Right renal cortex interstitium (tissue), 3 donors: ENCODE results near the gene GPR137. TPM values are rescaled to one million over a fixed set of nuclear protein-coding genes. Genes with fewer than 3 reads are reported as not detected.

Experiments used
- DNase-seq, 3 donors: peaks; one replicate each; pipeline ENCODE4 v3.0.0-alpha.2; 2013; ENCODE audit warnings: low read depth in 3 of 3, low spot score in 2 of 3
- polyA plus RNA-seq, 3 donors: library from polyadenylated mRNA; unstranded; fragments of 120-200 nt; gene quantifications; one replicate each; pipeline ENCODE4 v1.2.1, GENCODE V29; 2013; ENCODE audit not compliant: insufficient read length in 3 of 3

The GPR137 gene
- polyA plus RNA-seq, 3 donors = 20.4 to 29.6 (median 26.5) TPM

DNA sequence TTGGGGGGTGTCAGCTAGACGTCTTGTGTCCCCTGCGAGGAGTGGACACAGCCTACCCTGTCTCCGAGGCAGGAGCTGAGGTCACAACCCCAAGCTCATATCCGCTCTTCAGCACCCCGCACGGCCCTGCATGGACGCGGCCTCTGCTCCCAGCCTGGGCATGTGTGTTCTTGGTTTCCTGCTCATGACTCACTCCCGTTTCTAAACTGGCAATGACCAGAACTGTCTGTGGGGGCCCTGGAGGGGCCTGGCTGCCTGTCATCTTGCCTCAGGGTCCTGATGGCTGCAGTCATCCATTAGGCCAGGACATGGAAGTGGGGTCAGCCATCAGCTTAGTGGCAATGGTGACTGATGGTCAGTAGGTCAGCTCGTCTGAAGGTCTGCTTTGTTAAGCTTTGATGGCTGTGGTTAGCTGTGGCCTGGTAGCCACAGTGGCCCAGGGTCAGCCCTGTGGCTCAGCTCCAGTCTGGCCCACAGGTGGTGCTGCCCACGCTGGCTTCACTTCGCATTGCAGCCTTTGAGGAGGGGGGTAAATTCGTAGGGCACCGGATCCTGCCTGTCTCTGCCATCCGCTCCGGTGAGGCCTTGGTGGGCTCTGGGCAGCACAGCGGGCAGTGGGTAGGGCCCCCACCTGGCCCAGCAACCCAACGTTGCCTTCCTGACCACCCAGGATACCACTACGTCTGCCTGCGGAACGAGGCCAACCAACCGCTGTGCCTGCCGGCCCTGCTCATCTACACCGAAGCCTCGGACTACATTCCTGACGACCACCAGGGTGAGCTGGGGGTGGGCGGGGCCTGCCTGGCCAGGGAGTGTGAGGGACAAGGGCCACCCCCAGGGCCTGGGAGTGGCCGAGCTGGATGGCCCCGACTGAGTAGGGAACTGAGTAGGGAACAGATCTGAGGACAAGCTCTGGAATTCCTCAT, 22.4 kb upstream of the GPR137 start:
- DNase-seq = no peak

DNA sequence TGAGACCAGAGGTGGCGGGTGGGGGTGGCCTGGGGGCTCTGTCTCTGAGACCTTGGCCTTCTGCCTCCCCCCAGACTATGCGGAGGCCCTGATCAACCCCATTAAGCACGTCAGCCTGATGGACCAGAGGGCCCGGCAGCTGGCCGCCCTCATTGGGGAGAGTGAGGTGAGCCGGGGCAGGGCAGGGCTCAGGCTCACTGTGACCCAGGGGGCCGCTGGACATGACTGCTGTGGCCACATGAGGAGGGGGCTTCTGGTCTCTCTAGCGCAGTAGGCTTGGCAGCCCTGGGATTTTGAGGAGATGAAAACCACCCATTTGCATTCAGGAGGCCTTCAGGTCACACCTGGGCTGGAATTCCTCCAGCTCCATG, 21.7 kb upstream of the GPR137 start:
- no peak for DNase-seq

DNA sequence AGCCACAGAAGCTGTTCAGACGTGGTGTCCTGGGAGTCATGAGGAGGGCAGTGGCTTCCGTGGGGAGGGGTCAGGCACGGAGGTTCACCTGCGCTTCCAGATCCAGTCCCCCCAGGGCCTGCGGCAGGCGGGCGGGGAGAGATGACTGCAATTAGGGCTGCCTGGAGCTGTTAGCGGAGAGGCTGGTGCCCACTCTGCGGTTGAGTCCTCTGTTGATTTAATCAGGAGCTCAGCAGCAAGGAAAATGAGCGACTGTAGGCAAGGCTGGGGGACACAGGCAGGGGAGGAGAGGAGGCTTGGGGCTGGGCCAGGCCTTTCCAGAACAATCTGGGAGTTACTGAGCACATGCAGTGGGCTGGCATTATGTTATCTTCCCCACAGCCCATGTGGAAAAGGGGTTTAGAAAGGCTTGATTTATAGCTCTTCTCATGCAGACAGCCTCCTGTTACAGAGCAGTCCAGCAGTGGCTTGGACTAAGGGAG, 21.2 kb upstream of the GPR137 start:
- no peak for DNase-seq

DNA sequence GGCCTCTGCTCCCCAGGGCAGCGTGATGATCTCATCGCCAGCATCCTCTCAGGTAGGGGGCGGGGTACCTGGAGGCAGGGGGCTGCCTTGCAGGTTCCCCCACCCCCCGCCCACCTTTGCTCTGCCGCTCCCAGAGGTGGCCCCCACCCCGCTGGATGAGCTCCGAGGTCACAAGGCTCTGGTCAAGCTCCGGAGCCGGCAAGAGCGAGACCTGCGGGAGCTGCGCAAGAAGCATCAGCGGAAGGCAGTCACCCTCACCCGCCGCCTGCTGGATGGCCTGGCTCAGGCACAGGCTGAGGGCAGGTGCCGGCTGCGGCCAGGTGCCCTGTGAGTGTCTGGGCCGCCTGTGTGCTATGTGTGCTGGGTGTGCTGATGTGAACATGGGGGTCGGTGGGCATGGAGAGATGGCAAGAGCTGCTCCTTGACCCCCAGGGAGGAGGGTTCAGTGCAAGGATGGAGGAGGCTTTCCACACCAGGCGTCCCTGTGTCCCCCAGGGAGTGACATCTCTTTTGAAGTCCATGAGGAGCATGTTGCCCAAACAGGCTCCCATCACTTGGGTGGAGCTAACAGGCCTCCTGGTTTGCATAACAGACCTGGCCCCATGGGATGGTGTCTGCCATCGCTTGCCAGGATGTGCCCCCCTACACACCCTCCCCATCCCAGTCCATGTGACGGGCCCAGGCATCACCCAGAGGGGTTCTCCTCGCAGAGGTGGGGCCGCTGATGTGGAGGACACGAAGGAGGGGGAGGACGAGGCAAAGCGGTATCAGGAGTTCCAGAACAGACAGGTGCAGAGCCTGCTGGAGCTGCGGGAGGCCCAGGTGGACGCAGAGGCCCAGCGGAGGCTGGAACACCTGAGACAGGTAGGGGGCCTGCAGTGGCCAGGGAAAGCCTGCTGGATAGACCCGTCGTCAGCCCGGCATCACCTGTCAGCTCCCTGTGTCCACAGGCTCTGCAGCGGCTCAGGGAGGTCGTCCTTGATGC, 20.2 kb upstream of the GPR137 start:
- DNase-seq = no peak

DNA sequence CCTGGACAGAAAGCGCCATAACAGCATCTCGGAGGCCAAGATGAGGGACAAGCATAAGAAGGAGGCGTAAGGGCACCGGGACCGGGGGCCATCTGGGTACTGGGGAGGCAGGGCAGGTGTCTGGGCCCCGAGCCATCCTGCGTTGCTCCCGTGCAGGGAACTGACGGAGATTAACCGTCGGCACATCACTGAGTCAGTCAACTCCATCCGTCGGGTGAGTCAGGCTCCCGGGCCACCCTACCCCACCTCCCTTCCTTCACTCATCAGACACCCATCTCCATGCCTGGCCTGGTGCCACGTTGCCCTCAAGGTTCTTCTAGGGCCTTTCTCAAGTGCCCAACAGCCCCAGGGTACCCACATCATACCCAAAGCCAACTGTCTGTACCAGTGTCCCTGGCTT, 19.3 kb upstream of the GPR137 start:
- no peak for DNase-seq

DNA sequence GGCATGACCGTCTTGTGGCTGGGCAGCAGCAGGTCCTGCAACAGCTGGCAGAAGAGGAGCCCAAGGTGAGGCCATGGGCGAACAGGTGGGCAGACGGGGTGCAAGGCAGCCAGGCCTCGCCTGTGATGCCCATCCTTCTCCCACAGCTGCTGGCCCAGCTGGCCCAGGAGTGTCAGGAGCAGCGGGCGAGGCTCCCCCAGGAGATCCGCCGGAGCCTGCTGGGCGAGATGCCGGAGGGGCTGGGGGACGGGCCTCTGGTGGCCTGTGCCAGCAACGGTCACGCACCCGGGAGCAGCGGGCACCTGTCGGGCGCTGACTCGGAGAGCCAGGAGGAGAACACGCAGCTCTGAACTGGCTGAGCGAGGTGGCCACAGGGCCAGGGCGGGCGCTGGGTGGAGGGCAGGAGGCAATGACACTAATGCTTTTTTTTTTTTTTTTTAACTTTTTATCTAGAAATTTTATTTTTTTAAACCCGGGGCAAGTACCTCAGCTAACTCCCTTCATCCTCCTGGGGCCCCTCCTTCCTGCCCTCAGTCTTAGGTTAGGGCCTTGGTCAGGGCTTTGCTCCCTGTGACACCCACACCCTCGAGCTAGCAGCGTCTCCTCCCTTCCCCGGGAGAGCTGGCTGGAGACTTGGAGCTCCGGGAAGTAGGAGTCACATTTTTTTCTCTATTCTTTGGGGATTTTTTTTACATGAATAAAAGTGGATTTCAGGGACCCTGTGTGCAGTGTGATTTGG, 18.3 kb upstream of the GPR137 start:
- no peak for DNase-seq

DNA sequence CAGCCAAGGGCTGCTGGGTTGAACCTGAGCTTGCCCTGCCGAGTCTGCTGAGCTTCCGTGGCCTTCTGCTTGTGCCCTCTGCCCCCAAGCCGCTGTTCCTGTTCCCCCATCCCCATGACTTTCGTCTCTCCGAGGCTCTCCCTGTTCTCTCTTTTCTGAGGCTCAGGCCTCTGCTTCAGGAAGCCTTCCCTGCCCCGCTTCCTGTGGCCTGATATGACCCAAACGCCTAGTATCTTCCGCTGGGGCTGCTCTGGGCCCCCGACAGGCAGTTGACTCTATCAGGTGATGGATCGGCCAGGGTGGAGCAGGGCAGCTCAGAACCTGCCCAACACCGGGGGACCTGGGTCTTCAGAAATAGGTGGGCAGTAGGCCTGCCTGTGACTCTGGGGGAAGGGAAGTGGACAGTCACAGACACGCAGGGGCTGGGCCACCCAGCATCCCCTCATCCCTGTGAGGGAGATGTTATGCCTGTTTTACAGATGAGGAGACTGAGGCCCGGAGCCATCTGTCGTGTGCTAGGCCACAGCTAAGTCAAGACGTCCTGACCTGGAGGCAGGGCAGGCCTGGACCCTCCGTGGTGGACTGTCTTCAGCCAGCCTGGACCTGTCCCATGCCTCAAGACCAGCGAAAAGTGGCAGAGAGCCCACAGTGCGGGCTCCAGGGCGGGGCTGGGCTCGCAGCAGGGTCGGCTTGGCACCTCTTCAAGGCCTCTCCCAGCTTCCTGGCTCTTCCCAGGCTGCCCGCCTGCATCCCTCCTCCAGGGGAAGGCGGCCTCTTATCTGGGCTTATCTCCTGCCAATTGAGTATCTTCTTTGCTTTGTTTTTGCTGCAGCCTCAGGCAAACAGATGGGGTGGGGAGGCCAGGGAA, 17.4 kb upstream of the GPR137 start:
- no peak for DNase-seq

DNA sequence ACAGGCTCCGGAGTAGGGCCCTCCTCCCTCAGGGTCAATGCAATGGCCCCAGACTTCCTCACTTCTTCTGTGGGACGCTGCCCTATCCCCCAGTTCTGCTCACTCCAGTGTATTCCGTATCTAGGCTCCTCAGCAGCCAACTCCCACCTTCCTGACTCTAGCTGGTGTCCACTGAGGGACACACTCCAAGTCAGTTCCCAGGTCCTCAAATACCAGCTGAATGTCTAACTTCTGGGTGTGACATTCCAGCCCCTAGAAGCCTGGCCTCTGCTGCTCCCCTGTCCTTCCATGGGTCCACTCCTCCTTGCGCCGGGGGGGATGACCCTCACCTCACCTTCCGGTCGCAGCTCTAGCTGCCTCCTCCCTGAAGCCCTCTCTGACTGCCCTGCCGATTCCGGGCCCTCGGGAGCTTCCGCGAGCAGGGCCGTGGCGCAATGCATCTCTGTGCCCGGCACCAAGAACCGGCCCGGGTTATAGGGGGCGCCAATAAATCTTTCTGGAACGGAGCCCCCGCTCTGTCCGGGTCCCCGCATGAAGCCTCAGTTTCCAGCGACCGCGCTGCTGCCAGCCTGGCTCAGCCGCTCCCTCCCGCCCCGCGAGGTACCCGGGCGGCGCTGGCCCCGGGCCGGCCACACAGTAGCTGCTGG, 16.6 kb upstream of the GPR137 start:
- no peak for DNase-seq

DNA sequence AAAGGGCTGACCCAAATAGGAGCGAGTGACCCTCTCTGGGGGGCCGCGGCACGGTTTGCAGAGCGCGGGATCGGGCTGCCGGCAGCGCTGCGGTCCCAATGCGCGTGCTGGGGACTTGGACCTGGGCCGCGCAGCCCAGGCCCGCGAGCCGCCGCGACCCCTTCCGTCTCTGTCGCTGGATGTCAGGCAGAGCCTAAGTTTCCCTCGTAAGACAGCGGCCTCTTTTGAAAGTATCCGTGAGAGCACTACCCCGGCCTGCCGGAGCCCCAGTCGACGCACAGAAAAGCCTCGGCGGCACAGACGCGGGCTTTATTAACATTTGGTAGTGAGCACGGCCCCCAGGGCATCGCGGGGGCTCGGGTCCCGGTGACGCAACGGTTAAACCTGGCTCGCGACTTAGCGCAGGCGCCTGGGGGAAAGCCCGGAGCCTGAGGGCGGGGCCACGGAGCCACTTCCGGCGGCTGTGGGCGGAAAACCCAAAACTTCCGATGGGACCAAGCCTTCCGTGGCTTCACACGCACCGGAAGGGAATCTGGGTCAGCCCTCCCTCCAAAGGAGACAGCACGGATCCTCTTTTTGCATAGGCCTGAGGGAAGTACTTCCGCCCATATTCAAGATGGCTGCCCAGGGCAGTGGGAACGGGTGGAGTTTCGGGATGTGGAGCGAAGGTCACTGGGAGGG, 16.0 kb upstream of the GPR137 start:
- peak; percentile 98 for DNase-seq

DNA sequence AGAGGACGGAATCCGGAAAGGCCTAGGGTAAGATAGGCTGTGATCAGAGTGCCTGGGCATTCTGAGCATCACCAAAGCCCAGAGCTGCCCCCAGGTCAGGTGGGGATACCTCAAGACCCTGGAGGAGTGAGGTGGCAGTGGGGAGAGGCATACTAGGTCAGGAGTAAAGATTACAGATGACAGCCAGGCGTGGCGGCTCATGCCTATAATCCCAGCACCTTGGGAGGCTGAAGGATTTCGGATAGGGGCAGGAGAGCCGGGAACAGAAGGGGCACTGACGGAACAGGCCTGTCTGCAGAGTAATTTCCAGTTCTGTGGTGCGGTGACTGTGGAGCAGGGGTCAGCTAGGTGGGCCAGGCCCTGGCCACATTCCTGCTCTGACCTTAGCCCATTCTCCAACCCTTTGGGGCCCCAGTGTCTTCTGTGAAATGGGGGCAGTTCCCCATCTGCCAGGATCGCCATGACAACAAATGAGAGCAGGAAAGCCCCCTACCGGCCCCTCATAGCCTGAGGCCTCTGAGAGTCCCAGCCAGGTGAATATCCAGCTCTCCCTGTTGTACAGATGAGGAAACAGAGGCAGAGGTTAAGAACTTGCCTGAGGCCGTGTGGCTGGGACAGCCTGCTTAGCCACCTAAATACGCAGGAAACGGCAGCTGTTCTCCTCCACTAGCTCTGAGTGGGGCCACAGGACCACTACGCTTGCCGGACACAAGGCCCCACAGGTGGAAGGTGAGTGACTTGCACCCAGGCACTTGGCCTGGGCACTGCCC, 10.4 kb upstream of the GPR137 start:
- no peak for DNase-seq

DNA sequence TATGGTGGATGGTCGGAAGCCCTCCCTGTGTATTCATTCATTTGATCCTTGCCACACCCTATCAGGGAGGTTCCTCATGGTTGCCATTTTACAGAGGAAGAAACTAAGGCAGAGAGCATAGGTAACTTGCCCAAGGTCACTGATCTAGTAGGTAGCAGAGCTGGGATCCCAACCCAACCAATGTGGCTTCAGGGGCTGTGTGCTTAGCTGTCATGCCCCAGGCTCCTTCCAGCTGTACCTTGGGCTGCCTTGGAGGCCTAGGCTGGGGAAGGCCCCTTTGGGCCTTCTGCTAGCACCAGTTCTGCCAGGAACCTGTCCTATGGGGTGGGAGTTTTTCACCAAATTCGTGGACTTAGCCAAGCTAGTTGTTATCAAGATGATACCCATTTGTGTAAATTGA, 9.8 kb upstream of the GPR137 start:
- DNase-seq = no peak

DNA sequence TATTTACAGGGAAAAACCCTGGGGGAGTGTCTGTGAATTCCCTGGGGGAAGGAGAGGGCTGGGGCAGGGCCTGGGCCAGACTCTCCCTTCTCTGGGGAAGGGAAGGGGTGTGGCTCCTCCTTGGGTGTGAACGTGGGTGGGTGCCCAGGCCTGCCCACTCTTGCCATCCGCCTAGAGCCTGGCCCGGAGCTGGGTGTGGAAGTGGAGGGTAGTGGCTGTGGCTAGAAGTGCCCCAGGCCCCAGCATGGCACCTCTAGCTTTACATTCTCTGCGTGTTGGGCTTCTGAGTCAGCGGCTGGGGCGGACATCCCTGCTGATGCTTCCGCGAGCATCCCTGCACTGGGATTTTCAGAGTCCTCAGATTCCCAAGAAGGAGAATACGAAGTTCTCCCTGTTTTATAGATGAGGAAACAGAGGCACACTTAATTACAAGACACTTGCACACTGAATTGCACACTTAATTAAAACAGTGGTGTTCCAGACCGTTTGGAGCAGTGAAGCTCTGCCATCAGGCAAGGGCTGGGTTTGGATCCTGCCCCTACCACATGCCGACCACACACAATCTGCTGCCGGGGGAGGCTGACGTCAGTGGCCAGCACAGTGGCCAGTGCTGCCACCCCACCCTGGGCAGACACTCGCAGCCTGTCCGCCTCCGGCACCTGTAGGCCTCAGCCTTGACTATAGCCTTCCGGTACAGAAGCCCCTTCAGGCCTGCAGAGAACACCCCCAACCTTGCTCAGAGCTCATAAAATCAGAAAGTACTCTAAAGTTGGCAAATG, 8.8 kb upstream of the GPR137 start:
- DNase-seq = no peak

DNA sequence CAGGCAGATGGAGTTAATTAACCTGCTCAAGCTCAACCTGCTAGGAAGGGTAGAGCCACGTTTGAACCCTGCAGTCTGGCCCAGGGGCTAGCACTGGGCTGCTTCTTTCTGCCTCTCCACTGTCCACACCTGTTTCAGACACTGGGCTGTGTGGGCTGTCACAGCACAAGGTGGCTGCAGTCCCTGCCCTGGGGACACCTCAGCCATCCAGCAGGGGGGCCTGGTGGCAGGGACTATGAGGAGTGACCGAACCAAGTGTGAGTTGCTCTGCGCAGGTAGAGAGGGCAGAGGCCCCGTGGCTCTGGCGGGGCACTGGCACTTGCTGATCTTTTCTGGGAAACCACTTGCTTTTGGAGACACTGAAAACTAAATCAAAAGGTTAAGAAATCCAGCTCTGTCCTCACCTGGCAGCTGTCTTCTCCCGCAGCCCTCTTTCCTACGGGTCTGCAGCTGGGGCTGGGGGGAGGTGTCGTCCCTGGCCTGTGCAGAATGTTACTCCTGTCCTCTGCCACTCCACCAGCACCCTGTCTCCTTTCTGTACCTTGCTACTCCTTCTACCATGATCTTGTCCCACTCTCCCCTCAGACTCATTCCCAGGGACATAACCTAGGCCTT, 7.0 kb upstream of the GPR137 start:
- no peak for DNase-seq

DNA sequence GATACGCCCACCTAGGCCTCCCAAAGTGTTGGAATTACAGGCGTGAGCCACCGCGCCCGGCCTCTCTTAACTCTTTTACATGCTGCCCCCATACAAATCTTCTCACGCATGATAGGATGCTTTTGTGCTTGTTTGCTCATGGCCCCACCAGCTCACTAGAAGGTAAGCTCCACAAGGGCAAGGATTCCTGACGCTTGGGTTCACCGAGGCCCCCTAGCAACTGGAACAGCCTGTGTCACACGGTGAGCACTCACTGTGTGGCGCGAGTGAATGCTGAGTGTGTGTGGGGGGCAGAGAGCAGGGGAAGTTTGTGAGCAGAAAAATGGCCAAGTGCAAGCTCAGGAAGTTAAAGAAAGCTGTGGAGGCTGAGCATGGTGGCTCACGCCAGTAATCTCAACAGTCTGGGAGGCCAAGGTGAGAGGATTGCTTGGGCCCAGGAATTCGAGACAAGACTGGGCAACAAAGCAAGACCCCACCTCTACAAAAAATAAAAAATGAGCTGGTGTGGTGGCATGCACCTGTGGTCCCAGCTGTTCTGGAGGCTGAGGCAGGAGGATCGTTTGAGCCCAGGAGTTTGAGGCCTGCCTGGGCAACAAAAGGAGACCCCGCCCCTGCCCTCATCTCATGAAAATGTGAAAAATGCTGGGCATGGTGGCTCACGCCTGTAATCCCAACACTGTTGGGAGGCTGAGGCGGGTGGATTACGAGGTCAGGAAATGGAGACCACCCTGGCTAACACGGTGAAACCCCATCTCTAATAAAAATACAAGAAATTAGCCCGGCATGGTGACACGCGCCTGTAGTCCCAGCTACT, 3.5 kb upstream of the GPR137 start:
- no peak for DNase-seq

DNA sequence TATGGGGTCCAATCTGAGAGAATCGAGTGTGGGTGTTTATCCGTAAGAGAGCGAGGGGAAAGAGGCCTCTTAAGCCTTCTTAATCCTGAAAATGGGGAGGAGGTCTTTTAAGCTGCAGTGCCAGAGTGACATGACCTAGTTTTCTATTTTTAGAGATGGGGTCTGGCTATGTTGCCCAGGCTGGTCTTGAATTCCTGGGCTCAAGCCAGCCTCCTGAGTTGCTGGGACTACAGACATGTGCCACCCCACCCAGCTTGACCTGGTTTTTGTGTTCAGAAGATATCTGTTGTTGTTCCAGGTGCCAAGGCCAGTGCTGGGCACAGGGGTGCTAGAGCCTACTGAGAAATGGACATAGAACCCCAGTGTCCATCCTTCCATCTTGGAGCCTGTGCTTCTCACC, 2.6 kb upstream of the GPR137 start:
- DNase-seq = no peak
